Type B pancreatic cell (in vitro differentiated cells): ENCODE data around the gene CLGN. TPM values are rescaled to one million over a fixed set of nuclear protein-coding genes. Genes with fewer than 3 reads are reported as not detected.

Experiments
- DNase-seq: peaks from one replicate; pipeline ENCODE4 v3.0.0; 2021; ENCODE audit warnings: mixed read lengths; ENCODE audit not compliant: unreplicated experiment; ENCODE audit errors: extremely low spot score
- H3K27ac Mint-ChIP-seq: 2 replicates; pipeline ENCODE4 v1.8.0; 2021; ENCODE audit warnings: mild to moderate bottlenecking, mixed read lengths
- H3K27me3 Mint-ChIP-seq: 2 replicates; pipeline ENCODE4 v1.8.0; 2021; ENCODE audit warnings: mixed read lengths
- H3K36me3 Mint-ChIP-seq: 2 replicates; pipeline ENCODE4 v1.8.0; 2021; ENCODE audit warnings: mixed read lengths
- H3K4me1 Mint-ChIP-seq: one replicate; pipeline ENCODE4 v1.8.0; 2021; ENCODE audit warnings: mixed read lengths; ENCODE audit not compliant: unreplicated experiment
- H3K4me3 Mint-ChIP-seq: 2 replicates; pipeline ENCODE4 v1.8.0; 2021; ENCODE audit warnings: mild to moderate bottlenecking, mixed read lengths
- H3K9me3 Mint-ChIP-seq: 2 replicates; pipeline ENCODE4 v1.8.0; 2021; ENCODE audit warnings: mixed read lengths
- total RNA-seq: library from RNA; stranded (reverse); gene quantifications from 2 replicates; pipeline ENCODE4 v1.2.1, GENCODE V29; 2021; ENCODE audit warnings: low replicate concordance
- TF ChIP-seq, protein P1 (sequence below): fragments of 200-600 bp; sonication (generic); conservative IDR thresholded peaks from 2 replicates; pipeline ENCODE4 v1.5.0; 2021; ENCODE audit warnings: antibody characterized with exemption, mild to moderate bottlenecking

Gene CLGN
- total RNA-seq, 1 donor from 2014 or later = 6.4 TPM

DNA sequence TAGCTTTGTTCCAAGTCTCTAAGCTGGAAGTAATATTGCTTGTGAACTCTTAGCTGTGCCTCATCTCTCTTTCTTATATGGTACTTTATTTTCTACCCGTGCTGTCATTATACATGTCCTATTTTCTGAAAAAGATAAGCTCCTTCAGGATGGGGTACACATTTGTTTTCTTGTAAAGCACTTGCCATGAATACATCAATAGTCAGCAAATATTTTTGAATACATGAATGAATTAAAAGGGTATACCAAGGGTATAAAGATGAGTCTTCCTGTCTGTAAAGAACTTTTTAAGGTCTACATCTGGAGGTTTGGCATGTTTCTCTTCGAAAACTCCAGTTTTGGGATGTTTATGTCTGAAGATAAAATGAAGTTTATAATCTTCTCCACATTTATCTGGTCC, 27.3 kb downstream of the CLGN start:
- Mint-ChIP-seq H3K4me3 (no peak overlapping the region), H3K27ac (no peak overlapping the region), H3K36me3 (no peaks in the 10 kb centered on the region)

DNA sequence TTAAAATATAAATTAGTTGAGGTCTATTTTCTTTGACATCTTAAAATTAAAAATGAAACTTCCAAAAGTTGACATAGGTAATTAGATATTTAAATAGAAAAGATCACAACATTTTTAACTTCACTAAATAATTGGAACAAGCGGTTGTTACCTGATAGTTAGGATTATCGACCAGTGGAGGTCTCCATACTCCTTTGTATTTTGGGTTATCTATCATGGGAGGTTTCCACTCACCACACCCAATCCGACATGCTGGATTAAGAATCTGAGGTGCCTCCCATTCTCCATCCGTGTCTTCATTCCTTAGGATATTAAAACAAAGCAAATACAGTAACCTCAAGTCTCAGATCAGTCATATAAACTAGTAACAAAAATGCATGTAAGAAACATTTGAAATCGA, 31.8 kb downstream of the CLGN start:
- H3K9me3 Mint-ChIP-seq = no peaks in the 10 kb centered on the region
- H3K4me3 Mint-ChIP-seq = no peak overlapping the region
- TF ChIP-seq, protein P1, sequence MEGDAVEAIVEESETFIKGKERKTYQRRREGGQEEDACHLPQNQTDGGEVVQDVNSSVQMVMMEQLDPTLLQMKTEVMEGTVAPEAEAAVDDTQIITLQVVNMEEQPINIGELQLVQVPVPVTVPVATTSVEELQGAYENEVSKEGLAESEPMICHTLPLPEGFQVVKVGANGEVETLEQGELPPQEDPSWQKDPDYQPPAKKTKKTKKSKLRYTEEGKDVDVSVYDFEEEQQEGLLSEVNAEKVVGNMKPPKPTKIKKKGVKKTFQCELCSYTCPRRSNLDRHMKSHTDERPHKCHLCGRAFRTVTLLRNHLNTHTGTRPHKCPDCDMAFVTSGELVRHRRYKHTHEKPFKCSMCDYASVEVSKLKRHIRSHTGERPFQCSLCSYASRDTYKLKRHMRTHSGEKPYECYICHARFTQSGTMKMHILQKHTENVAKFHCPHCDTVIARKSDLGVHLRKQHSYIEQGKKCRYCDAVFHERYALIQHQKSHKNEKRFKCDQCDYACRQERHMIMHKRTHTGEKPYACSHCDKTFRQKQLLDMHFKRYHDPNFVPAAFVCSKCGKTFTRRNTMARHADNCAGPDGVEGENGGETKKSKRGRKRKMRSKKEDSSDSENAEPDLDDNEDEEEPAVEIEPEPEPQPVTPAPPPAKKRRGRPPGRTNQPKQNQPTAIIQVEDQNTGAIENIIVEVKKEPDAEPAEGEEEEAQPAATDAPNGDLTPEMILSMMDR = no peak
- H3K27ac Mint-ChIP-seq = no peak overlapping the region
- no peaks in the 10 kb centered on the region for H3K36me3 Mint-ChIP-seq
- no peaks in the 10 kb centered on the region for H3K4me1 Mint-ChIP-seq
- DNase-seq = no peak
- no peaks in the 10 kb centered on the region for H3K27me3 Mint-ChIP-seq

More for the DNA sequence above, 27.3 kb downstream of the CLGN start:
- no peak for DNase-seq
- H3K27me3 Mint-ChIP-seq = no peaks in the 10 kb centered on the region
- TF ChIP-seq, protein P1 = no peak
- H3K4me1 Mint-ChIP-seq = no peaks in the 10 kb centered on the region
- no peaks in the 10 kb centered on the region for H3K9me3 Mint-ChIP-seq

DNA sequence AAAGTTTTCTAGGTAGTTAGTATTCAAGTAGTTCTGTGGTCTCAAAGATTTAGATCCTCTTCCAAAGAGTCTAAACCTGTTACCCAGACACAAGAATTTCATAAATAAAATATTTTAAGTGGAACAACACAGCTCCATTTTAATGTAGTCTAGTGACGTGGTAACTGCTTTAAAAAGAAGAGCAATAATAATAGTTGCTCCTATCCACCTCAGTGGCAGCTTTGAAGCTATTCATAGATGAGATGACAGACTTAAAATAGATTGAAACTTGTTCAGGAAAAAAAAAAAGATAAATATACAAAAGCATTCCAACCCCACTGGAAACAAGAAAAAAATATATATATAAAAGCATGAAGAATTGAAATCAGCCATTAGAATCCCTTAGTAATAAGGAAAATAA, 39.4 kb downstream of the CLGN start:
- peaks cover 3% of the 10 kb centered on the region for H3K36me3 Mint-ChIP-seq
- no peaks in the 10 kb centered on the region for H3K27me3 Mint-ChIP-seq
- no peaks in the 10 kb centered on the region for H3K4me1 Mint-ChIP-seq
- H3K4me3 Mint-ChIP-seq = no peak overlapping the region
- no peak for DNase-seq
- H3K9me3 Mint-ChIP-seq = no peaks in the 10 kb centered on the region
- TF ChIP-seq, protein P1 = no peak
- H3K27ac Mint-ChIP-seq = no peak overlapping the region

DNA sequence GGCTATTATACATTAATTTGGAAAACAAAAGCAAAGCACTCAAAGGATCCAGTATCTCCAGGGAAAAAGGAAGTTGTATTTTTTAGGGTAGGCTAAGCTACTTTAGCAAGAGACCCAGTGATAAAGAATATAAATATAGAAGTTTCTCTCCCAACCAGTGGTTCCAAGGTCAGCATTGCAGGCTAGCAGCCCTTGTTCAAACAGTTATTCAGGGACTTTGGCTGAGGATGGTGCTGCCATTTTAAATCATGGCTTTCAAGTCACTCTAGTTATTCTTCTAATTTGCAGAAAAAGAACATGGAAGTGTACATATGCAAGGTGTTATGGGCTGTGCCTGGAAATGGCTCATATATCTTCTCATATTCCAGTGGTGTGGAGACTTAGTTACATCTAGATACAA, 44.7 kb downstream of the CLGN start:
- TF ChIP-seq, protein P1 = no peak

DNA sequence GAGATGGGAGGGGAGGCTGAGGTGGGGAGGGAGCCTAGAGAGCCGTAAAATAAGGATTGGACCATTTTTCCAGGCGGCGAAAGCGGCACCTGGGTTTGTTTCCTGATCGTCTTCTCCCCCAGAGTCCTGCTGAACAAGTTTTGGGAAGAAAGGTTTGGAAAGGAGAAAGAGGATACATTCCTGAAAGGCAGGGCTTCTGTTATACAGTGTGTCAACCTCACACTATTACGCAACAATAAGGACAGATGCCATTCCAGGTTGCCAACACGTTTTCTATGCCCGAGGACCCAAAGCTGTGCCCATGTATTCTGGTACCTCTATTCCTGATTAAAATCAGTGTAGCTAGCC, 53.3 kb downstream of the CLGN start:
- H3K27ac Mint-ChIP-seq = no peak overlapping the region
- H3K4me3 Mint-ChIP-seq = peak overlapping the region; percentile 93
- no peaks in the 10 kb centered on the region for H3K27me3 Mint-ChIP-seq
- DNase-seq = no peak
- TF ChIP-seq, protein P1 = no peak
- H3K9me3 Mint-ChIP-seq = no peaks in the 10 kb centered on the region
- H3K36me3 Mint-ChIP-seq = no peaks in the 10 kb centered on the region
- H3K4me1 Mint-ChIP-seq = peaks cover 22% of the 10 kb centered on the region

More for the DNA sequence above, 44.7 kb downstream of the CLGN start:
- no peaks in the 10 kb centered on the region for H3K27me3 Mint-ChIP-seq
- H3K27ac Mint-ChIP-seq = no peak overlapping the region
- H3K9me3 Mint-ChIP-seq = no peaks in the 10 kb centered on the region
- no peak overlapping the region for H3K4me3 Mint-ChIP-seq
- H3K36me3 Mint-ChIP-seq = peaks cover 15% of the 10 kb centered on the region
- no peak for DNase-seq
- peaks cover under 1% of the 10 kb centered on the region for H3K4me1 Mint-ChIP-seq
